Thyroid gland (tissue), 4 donors: ENCODE data around the gene GBE1.

ENCODE experiments used
- CTCF ChIP-seq, 6 experiments: fragments of 200-600 bp in 3 of 6; fragments of 450-650 bp in 3 of 6; sonication (generic) in 3 of 6; IDR thresholded peaks; one replicate each; pipeline ENCODE4 v1.5.1; 2016 to 2019; ENCODE audit warnings: antibody characterized with exemption in 6 of 6, mild to moderate bottlenecking in 2 of 6, inconsistent platforms in 1 of 6, moderate library complexity in 1 of 6
- POLR2A ChIP-seq, 2 donors: fragments of 450-650 bp; IDR thresholded peaks; one replicate each; pipeline ENCODE4 v1.6.1; 2017; ENCODE audit warnings: antibody characterized with exemption in 2 of 2, mild to moderate bottlenecking in 2 of 2, moderate library complexity in 1 of 2

DNA sequence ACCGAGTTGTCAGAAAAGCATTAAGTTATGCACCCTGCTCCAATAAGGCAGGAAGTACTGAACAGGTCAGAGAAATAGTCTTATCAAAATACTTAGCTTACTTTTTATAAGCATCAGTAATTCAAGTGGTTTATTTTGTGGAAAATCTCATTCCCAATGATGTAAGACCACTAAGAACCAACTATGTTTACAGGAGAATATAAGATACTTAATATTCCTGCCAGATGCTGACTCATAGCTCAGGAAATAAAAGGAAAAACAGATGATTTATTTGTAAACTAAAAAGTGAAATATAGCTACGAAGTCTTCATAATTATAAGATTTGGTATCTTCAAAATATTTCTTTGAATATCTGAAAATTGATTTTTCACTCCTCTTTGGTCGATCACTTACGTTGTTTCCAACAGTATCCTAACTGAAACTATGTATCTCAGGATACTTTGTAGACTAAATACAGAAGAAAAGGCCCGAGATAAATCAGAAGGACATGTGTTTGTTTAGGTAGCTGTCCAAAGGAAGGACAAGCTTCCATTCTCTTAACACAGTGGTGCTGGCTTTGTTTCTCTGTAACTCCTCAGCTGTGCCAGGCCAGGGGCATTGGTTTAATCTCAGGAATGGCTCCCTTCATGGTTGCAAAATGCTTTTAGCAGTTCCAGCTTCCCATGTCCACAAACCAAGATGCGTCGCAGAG lies 295.8 kb downstream of the GBE1 start:
- no peak for TF ChIP-seq CTCF (IDR thresholded peaks at IDR 0.05)
- no peak for TF ChIP-seq POLR2A (IDR thresholded peaks at IDR 0.05)
